ENCODE data around the gene DCAF6.

DNA sequence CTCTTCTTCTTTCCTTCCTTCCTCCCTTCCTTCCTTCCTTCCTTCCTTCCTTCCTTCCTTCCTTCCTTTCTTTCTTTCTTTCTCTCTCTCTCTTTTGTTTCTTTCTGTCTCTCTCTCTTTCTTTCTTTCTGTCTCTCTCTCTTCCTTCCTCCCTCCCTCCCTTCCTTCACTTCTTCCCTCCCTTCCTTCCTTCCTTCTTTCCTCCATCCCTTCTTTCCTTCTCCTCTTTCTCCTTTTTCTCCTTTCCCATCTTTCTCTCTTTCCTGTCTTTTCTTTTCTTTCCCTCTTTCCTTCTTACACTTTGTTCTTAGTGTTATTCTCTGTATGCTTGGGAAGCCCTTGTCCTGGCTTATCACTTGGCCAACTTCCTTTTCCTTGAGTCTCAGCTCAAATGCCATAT is 72.8 kb downstream of the DCAF6 start:
- TF ChIP-seq CTCF (conservative IDR thresholded peaks at IDR 0.05 in 1 of 2, IDR thresholded peaks at IDR 0.05 in 1 of 2; ENCODE audit: extremely low read depth in 1 of 2, insufficient read depth in 1 of 2, low read depth in 1 of 2, low read length in 2 of 2) (no peak), EZH2 (IDR thresholded peaks at IDR 0.05; ENCODE audit: borderline replicate concordance, low read length) (no peak)

Data from mammary epithelial cell (primary cell).